WTC11 (cell line): Measurements from ENCODE around the gene SMYD3.

Experiments used
- ATF3 ChIP-seq: sonication (generic); formaldehyde crosslinking; conservative IDR thresholded peaks from 2 replicates; pipeline ENCODE4 v1.8.1; 2022; ENCODE audit warnings: mild to moderate bottlenecking, missing genetic modification reagents
- CTCF ChIP-seq: fragments of 200-600 bp; IDR thresholded peaks from 2 replicates; pipeline ENCODE4 v1.8.0; 2022; ENCODE audit warnings: antibody characterized with exemption
- EMX1 ChIP-seq: fragments of 250-450 bp; sonication (Bioruptor Pico); IDR thresholded peaks from 2 replicates; pipeline ENCODE4 v1.8.0; 2021; ENCODE audit warnings: mild to moderate bottlenecking
- ESRRA ChIP-seq: sonication (generic); formaldehyde crosslinking; IDR thresholded peaks from 2 replicates; pipeline ENCODE4 v1.8.1; 2022; ENCODE audit warnings: mild to moderate bottlenecking, missing genetic modification reagents, borderline replicate concordance
- ETV6 ChIP-seq: sonication (generic); formaldehyde crosslinking; IDR thresholded peaks from 2 replicates; pipeline ENCODE4 v1.8.1; 2022; ENCODE audit warnings: mild to moderate bottlenecking, missing genetic modification reagents
- IRF2 ChIP-seq: sonication (generic); formaldehyde crosslinking; IDR thresholded peaks from 2 replicates; pipeline ENCODE4 v1.8.0; 2022; ENCODE audit warnings: low read depth, missing genetic modification reagents, borderline replicate concordance
- NFE2L1 ChIP-seq: sonication (generic); formaldehyde crosslinking; IDR thresholded peaks from 2 replicates; pipeline ENCODE4 v1.8.1; 2023; ENCODE audit warnings: missing genetic modification reagents
- SMAD3 ChIP-seq: sonication (generic); formaldehyde crosslinking; IDR thresholded peaks from 2 replicates; pipeline ENCODE4 v1.8.0; 2022; ENCODE audit warnings: missing genetic modification reagents, mild to moderate bottlenecking, borderline replicate concordance
- ZNF138 ChIP-seq: sonication (generic); formaldehyde crosslinking; conservative IDR thresholded peaks from 2 replicates; pipeline ENCODE4 v1.8.1; 2022; ENCODE audit warnings: mild to moderate bottlenecking, moderate library complexity, missing genetic modification reagents
- ZNF232 ChIP-seq: sonication (generic); formaldehyde crosslinking; IDR thresholded peaks from 2 replicates; pipeline ENCODE4 v1.8.0; 2022; ENCODE audit warnings: mild to moderate bottlenecking, missing genetic modification reagents
- TF ChIP-seq, protein P1 (sequence below): sonication (generic); formaldehyde crosslinking; IDR thresholded peaks from 2 replicates; pipeline ENCODE4 v1.8.1; 2022; ENCODE audit warnings: mild to moderate bottlenecking, missing genetic modification reagents, moderate library complexity, borderline replicate concordance

DNA sequence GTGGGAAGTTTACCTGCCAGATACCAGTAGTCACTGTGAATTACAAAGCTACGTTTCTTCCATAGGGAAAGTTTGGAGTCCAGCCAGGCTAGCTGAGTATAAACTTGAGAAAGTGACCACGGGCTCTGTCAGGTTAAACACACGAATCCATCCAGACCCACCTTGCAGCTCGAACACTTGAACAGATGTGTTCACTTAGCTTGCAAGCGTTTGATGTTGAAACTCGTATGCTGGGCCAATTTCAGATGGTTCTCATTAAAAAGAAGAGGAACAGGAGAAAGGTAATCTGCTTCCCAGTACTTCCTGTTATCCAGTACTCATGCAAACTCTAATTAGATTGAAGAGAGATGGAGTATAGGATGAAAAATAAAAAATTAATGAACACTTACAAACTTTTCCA lies 636.4 kb downstream of the SMYD3 start:
- TF ChIP-seq CTCF (no peak), EMX1 (no peak), NFE2L1 (CRISPR knock-in tag) (no peak), ZNF232 (CRISPR knock-in tag) (no peak), ESRRA (no peak), SMAD3 (CRISPR knock-in tag) (no peak), ETV6 (CRISPR knock-in tag) (no peak), ZNF138 (CRISPR knock-in tag) (no peak), ATF3 (CRISPR knock-in tag) (no peak), IRF2 (CRISPR knock-in tag) (no peak)
- TF ChIP-seq, protein P1, sequence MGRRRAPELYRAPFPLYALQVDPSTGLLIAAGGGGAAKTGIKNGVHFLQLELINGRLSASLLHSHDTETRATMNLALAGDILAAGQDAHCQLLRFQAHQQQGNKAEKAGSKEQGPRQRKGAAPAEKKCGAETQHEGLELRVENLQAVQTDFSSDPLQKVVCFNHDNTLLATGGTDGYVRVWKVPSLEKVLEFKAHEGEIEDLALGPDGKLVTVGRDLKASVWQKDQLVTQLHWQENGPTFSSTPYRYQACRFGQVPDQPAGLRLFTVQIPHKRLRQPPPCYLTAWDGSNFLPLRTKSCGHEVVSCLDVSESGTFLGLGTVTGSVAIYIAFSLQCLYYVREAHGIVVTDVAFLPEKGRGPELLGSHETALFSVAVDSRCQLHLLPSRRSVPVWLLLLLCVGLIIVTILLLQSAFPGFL (CRISPR knock-in tag) = no peak
